SK-N-DZ (cell line): ENCODE results near the gene ATP8B4.

Experiments used
- DNase-seq: peaks from one replicate; pipeline ENCODE4 v3.0.0-alpha.2; 2015; ENCODE audit warnings: low spot score
- small RNA-seq, 2 experiments: library from RNA; depleted of rRNA; stranded (forward); fragments of <200 nt; gene quantifications; one replicate each; pipeline ENCODE3, GENCODE V24; 2014

Gene ATP8B4

GRCh38 chr15:49814709-49815108, 304.3 kb downstream of the ATP8B4 start:
- DNase-seq: no peak

- no peak for DNase-seq
These were observed 305.4 kb downstream of the ATP8B4 start for GRCh38 chr15:49813625-49814024.

GRCh38 chr15:49810720-49811119, 308.3 kb downstream of the ATP8B4 start:
- no peak for DNase-seq

- DNase-seq: no peak
These were observed 309.0 kb downstream of the ATP8B4 start for GRCh38 chr15:49809894-49810609.

GRCh38 chr15:49808341-49808740, 310.7 kb downstream of the ATP8B4 start:
- DNase-seq: no peak

Small RNA genes within 50 kb of the gene (small RNA-seq; reads per million reads assigned to genes)
- 0.44 to 0.63 reads per million in 2 experiments for gene RNA5SP394
